Activated naive CD4-positive, alpha-beta T cell treated with anti-CD3 and anti-CD28 coated beads for 36 hours (primary cell): Measurements from ENCODE around the gene FLAD1. TPM values are rescaled to one million over a fixed set of nuclear protein-coding genes. Genes with fewer than 3 reads are reported as not detected.
"Not testable (repeated sequence)": the region's sequence is repeated elsewhere in the genome, so short reads cannot be mapped to it uniquely, and the experiment has no call there.

Experiments used
- CTCF ChIA-PET: fragments of 350-600 bp; sonication (Branson Sonifier 250); formaldehyde crosslinking; loops from one replicate; lab custom pipeline; 2021; ENCODE audit warnings: antibody characterized with exemption; lab: Charles Lee
- DNase-seq: peaks from one replicate; pipeline ENCODE4 v3.0.0-alpha.2; 2020
- H3K27ac Mint-ChIP-seq: one replicate; pipeline ENCODE4 v1.8.0; 2021; ENCODE audit warnings: mild to moderate bottlenecking, mixed read lengths
- H3K27me3 Mint-ChIP-seq: one replicate; pipeline ENCODE4 v1.8.0; 2021; ENCODE audit warnings: low read depth, mixed read lengths
- H3K36me3 Mint-ChIP-seq: one replicate; pipeline ENCODE4 v1.8.0; 2021; ENCODE audit warnings: low read depth, mixed read lengths
- H3K4me1 Mint-ChIP-seq: one replicate; pipeline ENCODE4 v1.8.0; 2021; ENCODE audit warnings: low read depth, mixed read lengths
- H3K4me3 Mint-ChIP-seq: one replicate; pipeline ENCODE4 v1.8.0; 2021; ENCODE audit warnings: mild to moderate bottlenecking, moderate library complexity, mixed read lengths
- H3K9me3 Mint-ChIP-seq: one replicate; pipeline ENCODE4 v1.8.0; 2021; ENCODE audit warnings: mixed read lengths
- intact Hi-C: fragments of 100-400 bp; cut with micrococcal nuclease; formaldehyde crosslinking; loops from one replicate; pipeline ENCODE4 v1.15.1; 2023
- total RNA-seq, 2 experiments: library from RNA; stranded (reverse); gene quantifications; one replicate each; pipeline ENCODE4 v1.2.3, GENCODE V29; 2021

FLAD1 gene
- total RNA-seq, 2 experiments from 2014 or later = 27.2 to 30.0 TPM

DNA sequence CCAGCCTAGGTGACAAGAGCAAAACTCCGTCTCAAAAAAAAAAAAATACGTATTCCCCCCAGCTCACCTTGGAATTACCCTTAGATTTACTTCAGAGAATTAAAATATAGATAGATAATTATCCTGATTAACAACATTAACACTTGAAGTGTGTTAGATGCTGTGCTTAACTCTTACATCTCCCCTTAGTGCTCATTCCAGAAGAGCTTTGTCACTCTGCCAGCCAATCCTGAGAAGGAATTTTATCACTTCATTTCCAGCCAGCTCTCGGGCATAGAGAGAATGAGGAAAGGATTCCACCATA is 11.0 kb upstream of the FLAD1 start:
- H3K4me3 Mint-ChIP-seq = no peak overlapping the region
- intact Hi-C loops = loop anchor here (5.0 kb wide), 1 partner anchor 220 kb away; no protein-coding TSS in a partner anchor
- peak overlapping the region; percentile 82 for H3K27ac Mint-ChIP-seq

GRCh38 chr1:154972517-154973343 is 10.4 kb upstream of the FLAD1 start:
- CTCF ChIA-PET = interaction anchor here (1.6 kb wide), 1 partner anchor 78 kb away, joined by 6 read pairs; the partner anchor contains the start of gene ADAM15
- Mint-ChIP-seq H3K36me3 (peaks cover 19% of the 10 kb centered on the region), H3K4me1 (peaks cover 32% of the 10 kb centered on the region), H3K27me3 (no peaks in the 10 kb centered on the region), H3K4me3 (no peak overlapping the region), H3K9me3 (no peaks in the 10 kb centered on the region), H3K27ac (peak overlapping the region; percentile 82)
- no peak for DNase-seq
- intact Hi-C loops = loop anchor here (5.0 kb wide), 1 partner anchor 220 kb away; no protein-coding TSS in a partner anchor

More for the DNA sequence above, 11.0 kb upstream of the FLAD1 start:
- CTCF ChIA-PET = interaction anchor here (0.8 to 1.7 kb wide), 4 partner anchors 10 to 108 kb away, joined by 3 to 13 read pairs (median 5); partner anchors contain the start of genes ADAM15 and PYGO2
- no peak for DNase-seq
- Mint-ChIP-seq H3K27me3 (no peaks in the 10 kb centered on the region), H3K36me3 (peaks cover 18% of the 10 kb centered on the region), H3K9me3 (no peaks in the 10 kb centered on the region), H3K4me1 (peaks cover 31% of the 10 kb centered on the region)

DNA sequence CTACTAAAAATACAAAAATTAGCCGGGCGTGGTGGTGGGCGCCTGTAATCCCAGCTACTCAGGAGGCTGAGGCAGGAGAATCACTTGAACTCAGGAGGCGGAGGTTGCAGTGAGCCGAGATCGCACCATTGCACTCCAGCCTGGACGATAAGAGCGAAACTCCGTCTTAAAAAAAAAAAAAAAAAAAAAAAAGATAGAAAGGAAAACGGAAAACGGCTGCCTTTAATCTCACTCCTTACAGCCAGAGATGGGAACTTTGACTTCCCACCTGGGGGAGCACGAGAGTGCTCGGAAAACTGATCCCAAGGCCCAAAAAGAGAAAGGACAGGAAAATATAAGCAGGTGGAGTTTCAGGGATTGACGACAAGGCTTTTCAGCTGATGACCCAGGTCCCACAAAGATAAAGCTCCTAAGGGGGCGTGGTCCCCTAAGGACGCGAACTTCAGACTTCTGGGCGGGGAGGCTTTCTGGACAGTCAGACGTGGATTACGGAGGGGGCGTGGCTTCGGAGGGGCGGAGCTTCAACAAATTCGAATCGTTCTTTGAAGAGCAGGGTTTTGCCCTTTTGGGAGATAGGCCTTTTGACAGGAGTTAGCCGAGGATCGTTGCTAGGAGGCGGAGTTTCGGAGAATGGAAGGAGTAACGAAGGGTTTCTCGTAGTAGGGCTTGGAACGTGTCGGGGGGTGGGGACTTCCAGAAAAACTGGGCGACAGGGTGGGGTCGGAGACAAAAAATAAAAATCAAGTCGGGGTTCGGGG is 9.6 kb upstream of the FLAD1 start:
- DNase-seq = peak; percentile 99
- intact Hi-C loops = loop anchor here (1.0 to 5.0 kb wide), 11 partner anchors 10 to 219 kb away; partner anchors contain the start of genes EFNA4, FLAD1, PMVK and PYGO2
- Mint-ChIP-seq H3K27me3 (no peaks in the 10 kb centered on the region), H3K4me1 (peaks cover 35% of the 10 kb centered on the region), H3K27ac (no peak overlapping the region), H3K9me3 (no peaks in the 10 kb centered on the region), H3K4me3 (no peak overlapping the region), H3K36me3 (peaks cover 22% of the 10 kb centered on the region)
- CTCF ChIA-PET = interaction anchor here (0.6 to 1.5 kb wide), 3 partner anchors 12 to 31 kb away, joined by 3 to 5 read pairs (median 4); partner anchors contain the start of gene PYGO2

- Mint-ChIP-seq H3K9me3 (no peaks in the 10 kb centered on the region), H3K4me1 (peaks cover 32% of the 10 kb centered on the region), H3K36me3 (peaks cover 25% of the 10 kb centered on the region), H3K27me3 (no peaks in the 10 kb centered on the region), H3K4me3 (no peak within 1 kb of the TSS), H3K27ac (no peak within 1 kb of the TSS)
- DNase-seq = peak; percentile 99
- CTCF ChIA-PET = interaction anchor here (0.6 to 1.5 kb wide), 4 partner anchors 13 to 49 kb away, joined by 3 to 5 read pairs (median 4); partner anchors contain the start of gene PYGO2
- intact Hi-C loops = loop anchor here (1.0 to 5.0 kb wide), 11 partner anchors 9 to 218 kb away; partner anchors contain the start of genes EFNA4, FLAD1, PMVK and PYGO2
Measured at GRCh38 chr1:154974102-154974807, 8.9 kb upstream of the FLAD1 start, which contains the start of gene CKS1B. Gene CKS1B, plus strand, starts transcription at chr1:154974681. Its CDS starts 65 bp downstream, at chr1:154974746.

- Mint-ChIP-seq H3K27ac (no peak overlapping the region), H3K9me3 (no peaks in the 10 kb centered on the region), H3K4me1 (peaks cover 31% of the 10 kb centered on the region), H3K36me3 (peaks cover 27% of the 10 kb centered on the region), H3K27me3 (no peaks in the 10 kb centered on the region), H3K4me3 (no peak overlapping the region)
- CTCF ChIA-PET = interaction anchor here (0.6 to 1.5 kb wide), 2 partner anchors 24 to 49 kb away, joined by 3 to 5 read pairs; no protein-coding TSS in a partner anchor
- intact Hi-C loops = loop anchor here (1.0 to 5.0 kb wide), 11 partner anchors 8 to 217 kb away; partner anchors contain the start of genes EFNA4, FLAD1, PMVK and PYGO2
- DNase-seq = peak; percentile 97
Measured at GRCh38 chr1:154974808-154975408, 8.2 kb upstream of the FLAD1 start.

DNA sequence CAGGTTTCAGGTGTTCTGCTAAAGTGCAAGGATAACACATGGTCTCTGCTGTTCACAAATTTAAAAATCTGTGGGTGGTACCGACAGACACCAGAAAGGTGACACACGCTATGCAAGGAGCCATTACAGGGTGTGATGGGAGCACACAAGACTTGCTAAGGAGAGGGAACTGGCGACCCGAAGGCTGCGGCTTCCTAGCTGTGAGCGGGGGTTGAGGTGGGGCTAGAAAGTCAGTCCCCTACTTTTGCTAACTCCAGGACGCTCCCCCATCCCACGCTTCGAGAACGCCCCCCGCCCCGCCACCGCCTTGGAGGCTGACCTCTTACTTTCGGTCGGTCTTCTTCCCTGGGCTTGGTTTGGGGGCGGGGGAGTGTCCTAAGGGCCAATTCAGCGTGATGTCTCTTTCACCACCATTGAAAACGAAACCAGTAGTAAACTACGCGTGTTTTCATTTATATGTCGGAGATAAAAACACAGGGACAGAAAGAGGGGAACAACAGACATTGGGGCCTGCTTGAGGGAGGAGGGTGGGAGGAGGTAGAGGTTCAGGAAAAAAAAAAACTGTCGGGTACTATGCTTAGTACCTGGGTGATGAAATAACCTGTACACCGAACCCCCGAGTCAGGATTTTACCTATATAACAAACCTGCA is 7.6 kb upstream of the FLAD1 start:
- H3K9me3 Mint-ChIP-seq = no peaks in the 10 kb centered on the region
- CTCF ChIA-PET = interaction anchor here (1.2 kb wide), 1 partner anchor 68 kb away, joined by 7 read pairs; no protein-coding TSS in a partner anchor
- no peak overlapping the region for H3K4me3 Mint-ChIP-seq
- no peaks in the 10 kb centered on the region for H3K27me3 Mint-ChIP-seq
- DNase-seq = peak; percentile 38
- H3K4me1 Mint-ChIP-seq = peaks cover 31% of the 10 kb centered on the region
- peaks cover 30% of the 10 kb centered on the region for H3K36me3 Mint-ChIP-seq
- H3K27ac Mint-ChIP-seq = no peak overlapping the region
- intact Hi-C loops = loop anchor here (2.0 kb wide), 1 partner anchor 159 kb away; the partner anchor contains the start of gene SLC50A1

- intact Hi-C loops, H3K27ac Mint-ChIP-seq, H3K27me3 Mint-ChIP-seq, DNase-seq, H3K9me3 Mint-ChIP-seq, H3K4me3 Mint-ChIP-seq: not testable (repeated sequence)
- Mint-ChIP-seq H3K36me3 (peaks cover 28% of the 10 kb centered on the region), H3K4me1 (peaks cover 22% of the 10 kb centered on the region)
- CTCF ChIA-PET = interaction anchor here (1.5 kb wide), 1 partner anchor 20 kb away, joined by 3 read pairs; no protein-coding TSS in a partner anchor
Measured at GRCh38 chr1:154977762-154978161, 5.4 kb upstream of the FLAD1 start.

DNA sequence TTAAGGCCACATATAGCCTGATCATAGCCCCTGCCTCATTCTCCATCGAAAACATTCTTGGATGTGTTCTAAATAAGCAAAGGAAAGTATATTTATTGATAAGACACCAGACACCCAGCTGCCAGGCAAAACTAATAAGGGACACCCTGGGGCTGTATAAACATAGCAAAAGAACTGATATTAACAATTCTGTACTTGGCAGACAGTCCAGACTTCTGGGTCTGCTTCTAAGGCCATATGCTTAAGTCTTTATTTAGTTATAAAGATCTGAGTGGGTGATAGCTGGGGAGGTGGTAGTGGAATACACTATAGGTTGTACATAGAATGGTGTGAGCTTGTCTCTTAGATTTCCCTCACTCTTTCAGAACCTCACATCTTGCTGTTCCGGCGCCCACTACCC is 4.8 kb upstream of the FLAD1 start:
- Mint-ChIP-seq H3K4me1 (peaks cover 18% of the 10 kb centered on the region), H3K27ac (no peak overlapping the region), H3K4me3 (no peak overlapping the region), H3K27me3 (no peaks in the 10 kb centered on the region), H3K36me3 (peaks cover 28% of the 10 kb centered on the region), H3K9me3 (no peaks in the 10 kb centered on the region)
- intact Hi-C loops = no loop called here
- CTCF ChIA-PET = interaction anchor here (0.6 to 1.5 kb wide), 3 partner anchors 19 to 141 kb away, joined by 3 read pairs; partner anchors contain the start of gene PBXIP1
- no peak for DNase-seq

- Mint-ChIP-seq H3K27me3 (no peaks in the 10 kb centered on the region), H3K27ac (no peak overlapping the region), H3K4me1 (peaks cover 31% of the 10 kb centered on the region), H3K9me3 (no peaks in the 10 kb centered on the region), H3K36me3 (peaks cover 23% of the 10 kb centered on the region), H3K4me3 (no peak overlapping the region)
- DNase-seq = no peak
- CTCF ChIA-PET = interaction anchor here (0.7 to 4.1 kb wide), 7 partner anchors 11 to 77 kb away, joined by 3 to 30 read pairs (median 4); partner anchors contain the start of genes PBXIP1 and PYGO2
- intact Hi-C loops = no loop called here
Measured at GRCh38 chr1:154982341-154982740, 803 bp upstream of the FLAD1 start.

DNA sequence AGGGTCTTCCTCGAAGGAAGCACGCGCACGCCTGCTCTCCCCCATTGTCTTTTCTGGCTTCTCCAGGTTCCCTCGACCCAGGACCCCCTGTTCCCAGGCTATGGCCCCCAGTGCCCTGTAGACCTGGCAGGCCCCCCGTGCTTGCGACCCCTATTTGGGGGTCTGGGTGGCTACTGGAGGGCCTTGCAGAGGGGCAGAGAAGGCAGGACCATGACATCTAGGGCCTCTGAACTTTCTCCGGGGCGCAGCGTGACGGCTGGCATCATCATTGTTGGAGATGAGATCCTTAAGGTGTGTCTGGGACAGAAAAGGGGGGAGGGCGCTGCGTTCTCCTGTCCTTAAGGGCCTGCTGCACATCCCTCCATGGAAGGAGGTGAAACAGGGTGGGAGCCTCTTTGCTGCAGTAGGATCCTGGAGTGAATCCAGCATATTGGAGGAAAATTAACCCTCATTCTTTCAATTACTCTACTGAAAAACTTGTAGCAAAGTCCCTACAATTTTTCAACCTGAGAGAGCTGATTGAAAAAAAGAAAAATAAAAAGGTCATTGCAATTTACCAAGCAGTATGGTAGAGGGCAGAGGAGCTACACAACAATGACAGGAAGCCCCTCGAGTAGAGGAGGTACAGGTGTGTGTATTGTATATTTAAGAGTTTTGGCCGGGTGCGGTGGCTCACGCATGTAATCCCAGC is 777 bp downstream of the FLAD1 start:
- Mint-ChIP-seq H3K36me3 (peaks cover 19% of the 10 kb centered on the region), H3K27me3 (no peaks in the 10 kb centered on the region), H3K4me1 (peaks cover 35% of the 10 kb centered on the region), H3K9me3 (no peaks in the 10 kb centered on the region), H3K4me3 (no peak overlapping the region), H3K27ac (no peak overlapping the region)
- intact Hi-C loops = loop anchor here (1.0 kb wide), 4 partner anchors 10 to 33 kb away; partner anchors contain the start of gene CKS1B
- no peak for DNase-seq
- CTCF ChIA-PET = interaction anchor here (0.9 to 4.1 kb wide), 8 partner anchors 12 to 76 kb away, joined by 4 to 30 read pairs (median 6); partner anchors contain the start of gene ADAM15
